GM18868 (cell line): ENCODE data around the gene MAP3K21.

ENCODE experiments used
- ATAC-seq: cut with Tn5 transposase; IDR thresholded peaks from one replicate; pipeline ENCODE4 v1.9.1; 2021; ENCODE audit warnings: mild to moderate bottlenecking, moderate library complexity; ENCODE audit not compliant: unreplicated experiment

Gene MAP3K21

GRCh38 chr1:233323718-233324117 lies 3.8 kb upstream of the MAP3K21 start:
- no peak for ATAC-seq

- no peak for ATAC-seq
Measured at GRCh38 chr1:233326319-233326718, 1.2 kb upstream of the MAP3K21 start.

- peak; percentile 96 for ATAC-seq
Measured at GRCh38 chr1:233326811-233327650, 493 bp upstream of the MAP3K21 start.

GRCh38 chr1:233328142-233328921 lies 808 bp downstream of the MAP3K21 start:
- peak; percentile 12 for ATAC-seq

GRCh38 chr1:233331676-233332519 lies 4.4 kb downstream of the MAP3K21 start:
- no peak for ATAC-seq

GRCh38 chr1:233333086-233333485 lies 5.6 kb downstream of the MAP3K21 start:
- no peak for ATAC-seq

- no peak for ATAC-seq
Measured at GRCh38 chr1:233334092-233334491, 6.6 kb downstream of the MAP3K21 start.

- ATAC-seq, result no peak
Measured at GRCh38 chr1:233336554-233337456, 9.3 kb downstream of the MAP3K21 start.

GRCh38 chr1:233337505-233337904 lies 10.0 kb downstream of the MAP3K21 start:
- ATAC-seq, result no peak

GRCh38 chr1:233338102-233338501 lies 10.6 kb downstream of the MAP3K21 start:
- ATAC-seq, result no peak

- ATAC-seq, result no peak
Measured at GRCh38 chr1:233340031-233340555, 12.6 kb downstream of the MAP3K21 start.

GRCh38 chr1:233340966-233341516 lies 13.5 kb downstream of the MAP3K21 start:
- no peak for ATAC-seq

- ATAC-seq, result no peak
Measured at GRCh38 chr1:233342086-233342485, 14.6 kb downstream of the MAP3K21 start.

- no peak for ATAC-seq
Measured at GRCh38 chr1:233343262-233343661, 15.7 kb downstream of the MAP3K21 start.

- ATAC-seq, result no peak
Measured at GRCh38 chr1:233347338-233347737, 19.8 kb downstream of the MAP3K21 start.

GRCh38 chr1:233349137-233349536 lies 21.6 kb downstream of the MAP3K21 start:
- no peak for ATAC-seq

- ATAC-seq, result no peak
Measured at GRCh38 chr1:233354983-233355382, 27.5 kb downstream of the MAP3K21 start.

GRCh38 chr1:233355841-233356704 lies 28.5 kb downstream of the MAP3K21 start:
- ATAC-seq, result peak; percentile 88

- no peak for ATAC-seq
Measured at GRCh38 chr1:233356705-233356987, 29.1 kb downstream of the MAP3K21 start.
